ENCODE measurements around the gene CD34.

The CD34 gene

DNA sequence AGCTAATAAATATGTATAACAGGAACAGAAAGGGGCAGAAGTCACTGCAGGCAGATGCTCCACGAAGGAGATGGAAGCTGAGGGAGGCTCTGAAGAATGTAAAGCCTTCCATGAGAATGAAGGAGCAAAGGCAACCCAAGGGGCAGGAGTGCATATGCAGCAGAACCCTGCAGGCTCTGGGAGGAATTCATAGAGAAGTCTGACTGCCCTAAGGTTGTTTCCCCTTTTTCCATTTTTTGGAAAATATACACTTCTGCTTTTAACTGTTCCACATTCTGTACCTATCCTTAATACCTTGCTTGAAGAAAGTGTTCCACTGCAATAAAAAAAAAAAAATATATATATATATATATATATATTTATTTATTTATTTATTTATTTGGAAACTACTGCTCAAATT lies 69.6 kb downstream of the CD34 start:
- Mint-ChIP-seq H3K36me3 (ENCODE audit: low read depth) (no peaks in the 10 kb centered on the region), H3K27me3 (ENCODE audit: low read depth, poor library complexity) (peaks cover 11% of the 10 kb centered on the region), H3K4me3 (no peak overlapping the region), H3K9me3 (no peaks in the 10 kb centered on the region), H3K4me1 (peaks cover 84% of the 10 kb centered on the region), H3K27ac (no peak overlapping the region)
- TF ChIP-seq, protein P1, sequence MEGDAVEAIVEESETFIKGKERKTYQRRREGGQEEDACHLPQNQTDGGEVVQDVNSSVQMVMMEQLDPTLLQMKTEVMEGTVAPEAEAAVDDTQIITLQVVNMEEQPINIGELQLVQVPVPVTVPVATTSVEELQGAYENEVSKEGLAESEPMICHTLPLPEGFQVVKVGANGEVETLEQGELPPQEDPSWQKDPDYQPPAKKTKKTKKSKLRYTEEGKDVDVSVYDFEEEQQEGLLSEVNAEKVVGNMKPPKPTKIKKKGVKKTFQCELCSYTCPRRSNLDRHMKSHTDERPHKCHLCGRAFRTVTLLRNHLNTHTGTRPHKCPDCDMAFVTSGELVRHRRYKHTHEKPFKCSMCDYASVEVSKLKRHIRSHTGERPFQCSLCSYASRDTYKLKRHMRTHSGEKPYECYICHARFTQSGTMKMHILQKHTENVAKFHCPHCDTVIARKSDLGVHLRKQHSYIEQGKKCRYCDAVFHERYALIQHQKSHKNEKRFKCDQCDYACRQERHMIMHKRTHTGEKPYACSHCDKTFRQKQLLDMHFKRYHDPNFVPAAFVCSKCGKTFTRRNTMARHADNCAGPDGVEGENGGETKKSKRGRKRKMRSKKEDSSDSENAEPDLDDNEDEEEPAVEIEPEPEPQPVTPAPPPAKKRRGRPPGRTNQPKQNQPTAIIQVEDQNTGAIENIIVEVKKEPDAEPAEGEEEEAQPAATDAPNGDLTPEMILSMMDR (IDR thresholded peaks at IDR 0.05) = no peak
- no peak for DNase-seq

DNA sequence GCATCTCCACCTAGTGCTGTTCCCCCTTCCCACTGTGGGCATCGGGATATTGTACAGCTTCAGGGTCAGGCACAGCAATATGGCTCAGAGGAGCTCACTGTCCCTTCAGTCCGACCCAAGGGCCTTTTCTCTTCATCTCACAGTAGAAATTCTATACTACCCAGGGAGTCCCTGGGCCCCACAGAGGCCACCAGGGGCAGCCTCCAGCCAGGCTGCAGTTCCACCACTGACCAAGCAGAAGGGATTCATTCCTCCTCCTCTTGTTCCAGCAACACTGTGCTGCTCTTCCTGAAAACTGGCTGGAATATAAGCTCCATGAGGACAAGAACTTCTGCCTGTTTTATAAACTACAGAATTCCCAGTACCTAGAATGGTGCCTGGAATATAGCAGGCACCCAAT lies 70.5 kb downstream of the CD34 start:
- Mint-ChIP-seq H3K9me3 (no peaks in the 10 kb centered on the region), H3K4me1 (peaks cover 83% of the 10 kb centered on the region), H3K4me3 (no peak overlapping the region), H3K36me3 (ENCODE audit: low read depth) (no peaks in the 10 kb centered on the region), H3K27me3 (ENCODE audit: low read depth, poor library complexity) (peaks cover 11% of the 10 kb centered on the region), H3K27ac (peak overlapping the region; percentile 69)
- TF ChIP-seq, protein P1 (IDR thresholded peaks at IDR 0.05) = no peak
- DNase-seq = no peak

DNA sequence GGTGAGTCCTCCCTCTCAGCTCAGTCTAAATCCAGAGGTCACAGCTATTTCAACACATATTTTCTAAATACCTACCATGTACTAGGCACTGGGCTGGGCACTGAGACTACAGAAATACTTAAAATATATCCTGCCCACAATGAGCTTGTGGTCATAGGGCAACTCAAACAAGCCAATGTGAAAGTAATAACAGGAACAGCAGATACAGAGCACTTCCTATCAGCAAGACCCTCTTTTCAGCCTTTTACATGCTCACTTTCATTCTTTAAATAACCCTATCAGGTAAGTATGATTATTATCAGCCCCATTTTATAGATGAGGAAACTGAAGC lies 71.9 kb downstream of the CD34 start:
- TF ChIP-seq, protein P1 (IDR thresholded peaks at IDR 0.05) = no peak
- no peak for DNase-seq
- H3K27ac Mint-ChIP-seq = peak overlapping the region; percentile 18
- H3K4me1 Mint-ChIP-seq = peaks cover 86% of the 10 kb centered on the region
- H3K27me3 Mint-ChIP-seq (ENCODE audit: low read depth, poor library complexity) = peaks cover 9% of the 10 kb centered on the region
- H3K4me3 Mint-ChIP-seq = no peak overlapping the region
- no peaks in the 10 kb centered on the region for H3K36me3 Mint-ChIP-seq (ENCODE audit: low read depth)
- H3K9me3 Mint-ChIP-seq = no peaks in the 10 kb centered on the region

DNA sequence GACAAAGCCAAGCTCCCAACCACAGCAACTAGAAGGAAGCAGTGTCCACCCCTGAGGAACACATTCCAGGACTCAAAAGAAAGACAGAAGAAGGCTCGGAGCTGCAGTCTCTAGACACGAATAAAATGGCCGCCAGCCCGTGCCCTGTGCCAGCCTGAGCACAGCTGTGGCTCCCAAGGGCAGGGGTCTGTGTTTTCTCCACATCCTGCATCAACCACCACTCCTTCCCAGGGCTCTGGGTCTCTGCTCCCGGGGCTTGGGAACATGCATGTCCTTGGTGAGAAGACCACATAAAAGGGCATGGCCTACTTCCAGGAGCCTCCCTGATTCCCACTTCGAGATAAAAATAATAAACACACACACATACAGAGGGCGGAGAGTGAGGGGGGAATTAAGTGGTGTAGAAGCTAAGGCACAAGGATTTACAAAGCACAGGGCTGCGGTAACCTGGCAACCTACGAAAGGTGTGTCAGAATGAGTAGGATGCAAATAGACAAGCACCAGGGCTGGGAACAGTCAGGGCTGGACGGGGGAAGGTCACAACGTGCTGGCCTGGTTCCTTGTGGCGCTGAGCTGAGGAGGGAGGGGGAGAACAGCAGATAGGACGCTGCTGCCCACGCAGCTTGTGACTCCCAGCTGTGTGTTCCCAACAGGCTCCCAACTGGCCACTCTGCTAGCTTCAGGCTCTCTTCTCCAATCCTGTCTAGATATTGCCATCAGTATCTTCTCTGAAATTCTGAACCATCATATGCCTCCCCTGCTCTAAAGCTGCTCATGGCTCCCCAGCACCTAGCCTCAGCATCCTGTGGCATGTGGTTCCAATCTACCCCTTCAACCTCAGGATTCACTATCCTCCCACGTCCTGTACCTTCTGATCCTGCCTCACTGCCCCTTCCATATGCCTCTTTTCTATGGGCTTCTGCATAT lies 72.5 kb downstream of the CD34 start:
- no peak for DNase-seq
- Mint-ChIP-seq H3K27ac (peak overlapping the region; percentile 18), H3K36me3 (ENCODE audit: low read depth) (no peaks in the 10 kb centered on the region), H3K27me3 (ENCODE audit: low read depth, poor library complexity) (peaks cover 3% of the 10 kb centered on the region), H3K9me3 (no peaks in the 10 kb centered on the region), H3K4me3 (peak overlapping the region; percentile 2), H3K4me1 (peaks cover 86% of the 10 kb centered on the region)
- TF ChIP-seq, protein P1 (IDR thresholded peaks at IDR 0.05) = no peak

DNA sequence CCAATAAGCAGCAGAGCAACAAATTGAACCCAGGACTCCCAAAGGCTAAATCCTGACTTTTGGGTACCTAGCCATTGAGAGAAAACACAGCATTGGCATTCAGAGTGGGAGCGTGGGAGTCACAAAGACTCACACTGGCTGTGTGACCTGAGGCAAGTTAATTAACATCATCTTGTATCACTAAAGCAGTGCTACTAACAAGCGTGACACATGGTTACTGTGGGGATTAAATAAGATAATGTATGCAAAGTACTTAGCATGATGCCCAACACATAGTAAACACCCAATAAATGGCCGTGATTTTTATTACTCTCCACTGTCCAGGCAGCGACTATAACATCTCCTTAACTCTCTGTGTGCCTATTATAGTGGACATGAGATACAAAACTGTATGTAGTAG lies 73.3 kb downstream of the CD34 start:
- H3K4me1 Mint-ChIP-seq = peaks cover 85% of the 10 kb centered on the region
- H3K9me3 Mint-ChIP-seq = no peaks in the 10 kb centered on the region
- no peak overlapping the region for H3K4me3 Mint-ChIP-seq
- no peaks in the 10 kb centered on the region for H3K36me3 Mint-ChIP-seq (ENCODE audit: low read depth)
- TF ChIP-seq, protein P1 (IDR thresholded peaks at IDR 0.05) = no peak
- no peak overlapping the region for H3K27ac Mint-ChIP-seq
- DNase-seq = no peak
- peaks cover 3% of the 10 kb centered on the region for H3K27me3 Mint-ChIP-seq (ENCODE audit: low read depth, poor library complexity)

Measured in nephron progenitor cell (in vitro differentiated cells).